GM12864 (cell line): ENCODE measurements around the gene ACACB.

Source experiments
- DNase-seq: peaks from one replicate; pipeline ENCODE4 v3.0.0-alpha.2; 2011; ENCODE audit warnings: low read depth
- H3K4me3 ChIP-seq: 2 replicates; pipeline ENCODE4 v1.5.1; 2011; ENCODE audit warnings: mild to moderate bottlenecking, low read depth, low read length, control low read depth
- CTCF ChIP-seq: IDR thresholded peaks from 2 replicates; pipeline ENCODE4 v1.5.1; 2011; ENCODE audit warnings: low read depth, mild to moderate bottlenecking, moderate library complexity, low read length, control low read depth, inconsistent platforms; ENCODE audit errors: missing control alignments

The ACACB gene

GRCh38 chr12:109263439-109263838 is 147.1 kb downstream of the ACACB start:
- no peak for TF ChIP-seq CTCF
- H3K4me3 ChIP-seq: no peak overlapping the region
- DNase-seq: no peak

DNA sequence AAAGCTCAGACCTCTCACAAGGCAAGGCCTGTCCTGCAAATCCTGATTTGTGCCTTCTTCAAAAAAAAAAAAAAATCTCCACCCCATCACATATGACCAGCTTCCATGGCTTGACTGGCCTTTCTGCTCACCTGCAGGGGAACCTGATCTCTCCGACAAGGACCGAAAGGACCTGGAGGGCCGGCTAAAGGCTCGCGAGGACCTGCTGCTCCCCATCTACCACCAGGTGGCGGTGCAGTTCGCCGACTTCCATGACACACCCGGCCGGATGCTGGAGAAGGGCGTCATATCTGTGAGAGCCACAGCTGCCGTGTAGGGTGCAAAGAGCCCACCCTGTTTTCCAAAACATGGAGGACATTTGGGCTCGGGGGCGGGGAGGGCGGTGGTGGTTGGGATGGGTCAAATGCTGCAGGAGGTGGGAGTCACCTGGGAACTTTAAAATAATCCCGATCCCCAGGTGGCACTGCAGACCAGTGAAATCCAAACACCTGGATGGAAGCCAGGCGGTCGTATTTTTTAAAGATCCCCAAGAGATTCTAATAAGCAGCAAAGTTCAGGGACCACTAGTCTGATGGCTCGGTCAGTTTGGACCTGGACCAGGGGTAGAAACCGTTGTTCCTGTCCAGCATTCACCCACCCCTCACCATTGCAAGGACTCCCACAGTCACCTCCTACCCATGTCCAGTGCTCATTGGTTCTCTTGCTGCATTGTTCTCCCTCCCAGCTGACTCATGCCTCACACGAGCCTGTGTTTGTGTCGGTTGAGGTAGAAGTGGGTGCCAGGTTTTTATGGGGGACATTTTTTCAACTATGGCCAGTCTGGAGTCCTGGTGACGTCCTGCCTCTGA is 147.9 kb downstream of the ACACB start:
- no peak overlapping the region for H3K4me3 ChIP-seq
- peak; percentile 88 for TF ChIP-seq CTCF
- DNase-seq: peak; percentile 24

DNA sequence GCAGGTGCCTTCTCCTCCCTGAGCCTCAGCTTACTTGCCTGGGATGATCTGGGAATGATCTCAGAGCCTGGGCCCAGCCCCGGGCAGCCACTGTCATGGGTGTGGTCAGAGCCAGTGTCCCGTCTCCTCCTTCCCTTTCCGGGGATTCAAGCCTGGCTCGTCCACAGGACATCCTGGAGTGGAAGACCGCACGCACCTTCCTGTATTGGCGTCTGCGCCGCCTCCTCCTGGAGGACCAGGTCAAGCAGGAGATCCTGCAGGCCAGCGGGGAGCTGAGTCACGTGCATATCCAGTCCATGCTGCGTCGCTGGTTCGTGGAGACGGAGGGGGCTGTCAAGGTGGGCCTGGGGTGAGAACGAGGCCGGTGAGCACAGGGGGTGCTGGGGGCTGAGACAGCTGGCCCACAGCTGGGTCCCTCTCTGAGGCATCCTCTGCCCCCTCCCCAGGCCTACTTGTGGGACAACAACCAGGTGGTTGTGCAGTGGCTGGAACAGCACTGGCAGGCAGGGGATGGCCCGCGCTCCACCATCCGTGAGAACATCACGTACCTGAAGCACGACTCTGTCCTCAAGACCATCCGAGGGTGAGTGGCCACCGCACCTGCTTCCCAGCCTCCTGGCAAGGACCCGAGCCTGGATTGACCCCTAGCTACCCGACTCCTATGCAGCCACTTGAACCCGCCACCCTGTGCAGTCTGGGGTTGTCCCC is 148.7 kb downstream of the ACACB start:
- H3K4me3 ChIP-seq: no peak overlapping the region
- no peak for DNase-seq
- TF ChIP-seq CTCF: no peak

- TF ChIP-seq CTCF: no peak
- H3K4me3 ChIP-seq: no peak overlapping the region
- DNase-seq: no peak
Observed at GRCh38 chr12:109266106-109266879, 149.9 kb downstream of the ACACB start.

GRCh38 chr12:109267361-109267760 is 151.0 kb downstream of the ACACB start:
- no peak for DNase-seq
- H3K4me3 ChIP-seq: no peak overlapping the region
- no peak for TF ChIP-seq CTCF

DNA sequence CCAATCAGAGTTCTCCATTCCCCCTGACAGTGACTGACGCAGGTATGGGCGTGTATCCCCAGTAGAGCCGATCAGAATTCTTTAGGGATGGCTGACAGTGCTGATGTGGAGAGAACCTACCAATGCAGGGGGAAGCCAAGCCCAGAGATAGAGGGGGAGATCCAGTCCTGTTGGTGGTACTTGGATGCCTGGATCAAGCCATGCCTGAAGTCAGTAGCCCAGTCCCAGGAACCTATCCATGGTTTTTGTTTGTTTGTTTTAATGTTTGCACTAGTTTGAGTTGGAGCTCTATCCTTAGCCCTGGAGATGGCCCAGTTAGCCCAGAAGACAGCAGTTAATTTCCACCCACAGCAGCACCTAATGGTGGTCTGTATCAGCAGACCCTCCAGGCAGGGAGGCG is 152.5 kb downstream of the ACACB start:
- no peak for TF ChIP-seq CTCF
- H3K4me3 ChIP-seq: no peak overlapping the region
- DNase-seq: no peak
